Endothelial cell of umbilical vein (primary cell): ENCODE measurements around the gene CTDSP1. TPM values are rescaled to one million over a fixed set of nuclear protein-coding genes. Genes with fewer than 3 reads are reported as not detected.

Experiments used
- BruUV-seq: library from RNA; stranded (reverse); fragments of 400-500 nt; replicated peaks from 2 replicates; lab custom pipeline; 2021; lab: Mats Ljungman, UMichigan
- CTCF ChIA-PET: fragments of 300-600, 350-600 bp; sonication (Branson Sonifier 250); formaldehyde crosslinking; loops from one replicate; lab custom pipeline; 2021; ENCODE audit warnings: antibody characterized with exemption, inconsistent platforms; lab: Charles Lee
- POLR2A ChIA-PET: fragments of 300-600, 350-600 bp; sonication (Branson Sonifier 250); formaldehyde crosslinking; loops from one replicate; lab custom pipeline; 2021; ENCODE audit warnings: antibody characterized with exemption, inconsistent platforms; lab: Charles Lee
- DNase-seq: peaks from one replicate; pipeline ENCODE4 v3.0.0-alpha.2; 2011; ENCODE audit warnings: low read depth, low spot score
- FAIRE-seq: peaks from 2 replicates; lab custom pipeline; 2011; peaks lifted over from hg19 to GRCh38; lab: Jason Lieb, UNC
- H2AFZ ChIP-seq: 2 replicates; pipeline ENCODE4 v1.6.0; 2012; ENCODE audit warnings: low read depth, low read length, control low read depth, inconsistent platforms
- H3K27ac ChIP-seq: 2 replicates; pipeline ENCODE4 v1.5.1; 2011; ENCODE audit warnings: low read depth, mild to moderate bottlenecking, control low read depth, low read length, moderate library complexity; ENCODE audit not compliant: insufficient read depth
- H3K27me3 ChIP-seq, 2 experiments: 2 replicates each; pipeline versions ENCODE4 v1.6.0 to v1.6.1; 2011; ENCODE audit warnings: low read length in 2 of 2, mixed read lengths in 1 of 2; ENCODE audit not compliant: control insufficient read depth in 2 of 2, insufficient read depth in 2 of 2
- H3K36me3 ChIP-seq, 2 experiments: 2 replicates in 1 of 2; 3 replicates in 1 of 2; pipeline ENCODE4 v1.5.1; 2011; ENCODE audit warnings: low read length in 2 of 2, mild to moderate bottlenecking in 1 of 2, moderate library complexity in 1 of 2; ENCODE audit not compliant: control insufficient read depth in 2 of 2, insufficient read depth in 2 of 2; ENCODE audit errors: extremely low read depth in 1 of 2
- H3K4me1 ChIP-seq: 3 replicates; pipeline ENCODE4 v1.5.1; 2011; ENCODE audit warnings: mild to moderate bottlenecking, low read length; ENCODE audit not compliant: control insufficient read depth, insufficient read depth; ENCODE audit errors: extremely low read depth
- H3K4me2 ChIP-seq: 2 replicates; pipeline ENCODE4 v1.6.1; 2011; ENCODE audit warnings: low read length, control low read depth, mixed read lengths; ENCODE audit not compliant: insufficient read depth
- H3K4me3 ChIP-seq, 3 experiments: fragments of 200-600 bp in 1 of 3; sonication (generic), shearing (Covaris generic) in 1 of 3; replicated peaks in 1 of 3; 2 replicates each; pipeline ENCODE4 v1.5.1; 2011 to 2016; ENCODE audit warnings: control low read depth in 3 of 3, low read length in 3 of 3, mild to moderate bottlenecking in 2 of 3, inconsistent platforms in 1 of 3, low read depth in 1 of 3, moderate library complexity in 1 of 3; ENCODE audit not compliant: insufficient read depth in 1 of 3
- H3K79me2 ChIP-seq: 2 replicates; pipeline ENCODE4 v1.6.0; 2012; ENCODE audit warnings: low read length, inconsistent platforms; ENCODE audit not compliant: control insufficient read depth, insufficient read depth
- H3K9ac ChIP-seq: replicated peaks from 2 replicates; pipeline ENCODE3; 2011; ENCODE audit warnings: low read length, control low read depth; ENCODE audit not compliant: insufficient read depth; ENCODE audit errors: extremely low read depth
- H3K9me1 ChIP-seq: replicated peaks from 3 replicates; pipeline ENCODE4 v1.6.0; 2011; ENCODE audit warnings: mild to moderate bottlenecking, low read length; ENCODE audit not compliant: control insufficient read depth, insufficient read depth; ENCODE audit errors: extremely low read depth
- H3K9me3 ChIP-seq: replicated peaks from 2 replicates; pipeline ENCODE4 v1.5.1; 2012; ENCODE audit warnings: low read length, inconsistent platforms; ENCODE audit not compliant: control insufficient read depth, insufficient read depth
- H4K20me1 ChIP-seq: replicated peaks from 2 replicates; pipeline ENCODE3; 2011; ENCODE audit warnings: mild to moderate bottlenecking, low read length; ENCODE audit not compliant: control insufficient read depth, insufficient read depth; ENCODE audit errors: extremely low read depth
- EZH2 ChIP-seq: IDR thresholded peaks from 2 replicates; pipeline ENCODE4 v1.6.1; 2012; ENCODE audit warnings: borderline replicate concordance, low read depth, mild to moderate bottlenecking, moderate library complexity, low read length, inconsistent platforms; ENCODE audit not compliant: severe bottlenecking
- FOS ChIP-seq: IDR thresholded peaks from 2 replicates; pipeline ENCODE4 v1.6.1; 2011; ENCODE audit warnings: mild to moderate bottlenecking, low read length, moderate library complexity, borderline replicate concordance; ENCODE audit not compliant: insufficient read depth
- GATA2 ChIP-seq: IDR thresholded peaks from 2 replicates; pipeline ENCODE4 v1.7.0; 2011; ENCODE audit warnings: low read depth, mild to moderate bottlenecking, moderate library complexity, mixed read lengths, low read length; ENCODE audit not compliant: insufficient read length, insufficient read depth
- JUN ChIP-seq: IDR thresholded peaks from 2 replicates; pipeline ENCODE4 v1.6.1; 2011; ENCODE audit warnings: borderline replicate concordance, low read depth; ENCODE audit not compliant: insufficient read length, insufficient read depth
- MYC ChIP-seq: IDR thresholded peaks from one replicate; pipeline ENCODE4 v1.6.1; 2011; ENCODE audit warnings: mild to moderate bottlenecking, low read depth, low read length
- POLR2A ChIP-seq: IDR thresholded peaks from 2 replicates; pipeline ENCODE4 v1.6.1; 2012; ENCODE audit warnings: low read depth, mild to moderate bottlenecking, control low read depth, low read length
- POLR2AphosphoS5 ChIP-seq: IDR thresholded peaks from 2 replicates; pipeline ENCODE4 v1.6.1; 2012; ENCODE audit warnings: low read depth, mild to moderate bottlenecking, control low read depth, low read length, moderate library complexity; ENCODE audit not compliant: insufficient read depth
- dilution Hi-C: fragments of 300-500 bp; cut with MboI; formaldehyde crosslinking; loops from one replicate; pipeline ENCODE4 v1.15.0; 2019; ENCODE audit warnings: low sequenced_read_pairs; ENCODE audit not compliant: extremely low pct_ligation_motif_present
- intact Hi-C: fragments of 100-400 bp; cut with micrococcal nuclease; formaldehyde crosslinking; loops from one replicate; pipeline ENCODE4 v1.10.0; 2022
- polyA plus RNA-seq, 4 experiments: library from polyadenylated mRNA; depleted of rRNA in 3 of 4; stranded (reverse) in 3 of 4; unstranded in 1 of 4; fragments of >200 nt; gene quantifications; 2 replicates each; pipeline versions ENCODE4 v1.2.1 to v1.2.3, GENCODE V29; 2011 to 2012; ENCODE audit warnings: missing spikeins in 1 of 4
- total RNA-seq: library from RNA; stranded (reverse); gene quantifications from 2 replicates; pipeline ENCODE4 v1.2.3, GENCODE V29; 2021
- TF ChIP-seq, protein P1 (sequence below), 2 donors: IDR thresholded peaks; 1 replicate in 1 of 2; 2 replicates in 1 of 2; pipeline ENCODE4 v1.5.1; 2011; ENCODE audit warnings: low read length in 2 of 2, mild to moderate bottlenecking in 2 of 2, moderate library complexity in 2 of 2, control low read depth in 1 of 2, inconsistent platforms in 1 of 2, low read depth in 1 of 2; ENCODE audit not compliant: insufficient read depth in 1 of 2; ENCODE audit errors: extremely low read depth in 1 of 2
- TF ChIP-seq, protein P2 (sequence below): IDR thresholded peaks from 2 replicates; pipeline ENCODE4 v1.6.1; 2011; ENCODE audit not compliant: insufficient read depth, insufficient read length

CTDSP1 gene
- total and polyA plus RNA-seq, 2 donors (not counting 3 experiments of a cell fraction or from before 2014, with no cell fraction given) = 86.1 to 112 TPM

DNA sequence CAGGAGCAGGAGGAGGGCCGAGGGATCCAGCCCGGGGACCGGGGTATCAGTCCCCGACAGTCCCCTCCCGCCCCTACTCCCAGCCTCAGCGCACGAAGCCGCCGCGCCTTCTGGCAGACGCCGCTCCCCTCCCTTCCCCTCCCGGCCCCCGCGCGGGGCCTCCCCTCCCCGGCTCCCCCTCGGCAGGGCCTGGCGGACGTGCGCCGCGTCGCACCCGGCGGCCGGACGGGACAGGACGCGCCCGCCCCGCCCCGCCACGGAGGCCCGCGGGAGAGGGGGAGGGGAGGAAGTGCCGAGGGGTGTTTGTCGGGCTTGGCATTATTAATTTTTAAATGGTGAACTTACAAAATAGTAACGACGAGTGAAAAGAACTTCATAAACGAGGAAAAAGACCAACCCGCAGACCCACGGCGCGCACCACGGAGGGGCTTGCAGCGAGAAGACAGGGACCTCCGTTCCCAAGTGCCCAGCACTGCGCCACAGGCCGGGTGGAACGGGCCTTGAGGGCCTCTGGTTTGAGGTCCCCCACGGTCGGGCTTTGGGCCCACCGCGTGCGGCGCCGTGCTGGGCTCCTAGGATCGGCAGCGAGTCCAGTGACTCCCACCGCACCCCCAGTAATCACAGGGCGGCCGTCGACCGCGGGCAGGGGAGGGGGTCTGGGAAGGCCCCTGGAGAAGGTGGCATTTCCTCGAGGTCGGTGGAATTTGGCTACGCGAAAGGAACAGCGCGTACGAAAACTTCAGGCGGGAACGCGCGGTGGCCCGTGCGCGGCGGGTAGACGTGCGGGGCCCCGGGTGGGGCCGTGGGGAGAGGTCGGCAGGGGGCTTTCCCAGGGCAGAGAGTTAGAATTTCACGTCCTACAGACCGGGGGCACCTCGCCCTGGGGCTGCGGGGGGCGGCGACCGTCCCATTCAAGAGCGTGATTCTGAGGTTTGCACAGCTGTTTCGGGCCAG, 954 bp upstream of the CTDSP1 start:
- intact Hi-C loops = loop anchor here (1.0 to 5.0 kb wide), 3 partner anchors 8 to 234 kb away; partner anchors contain the start of genes CNOT9 and USP37

More for the DNA sequence above, 954 bp upstream of the CTDSP1 start:
- Histone ChIP-seq H3K9ac (peak overlapping the region; percentile 56), H4K20me1 (no peaks in the 10 kb centered on the region), H2AFZ (peak overlapping the region; percentile 72), H3K4me1 (peaks cover 33% of the 10 kb centered on the region), H3K27me3 (no peaks in the 10 kb centered on the region), H3K27ac (peak overlapping the region; percentile 68), H3K9me3 (no peaks in the 10 kb centered on the region), H3K4me2 (peak overlapping the region; percentile 40), H3K36me3 (peaks cover 0 to 15% of the 10 kb centered on the region in 2 experiments), H3K79me2 (peaks cover 21% of the 10 kb centered on the region), H3K4me3 (peak overlapping the region in 2 of 3 experiments; percentile 25 to 40), H3K9me1 (no peaks in the 10 kb centered on the region)
- no peak for FAIRE-seq
- TF ChIP-seq FOS (no peak), POLR2AphosphoS5 (no peak), JUN (no peak), EZH2 (no peak), GATA2 (no peak), POLR2A (no peak), MYC (no peak)
- TF ChIP-seq, protein P1, sequence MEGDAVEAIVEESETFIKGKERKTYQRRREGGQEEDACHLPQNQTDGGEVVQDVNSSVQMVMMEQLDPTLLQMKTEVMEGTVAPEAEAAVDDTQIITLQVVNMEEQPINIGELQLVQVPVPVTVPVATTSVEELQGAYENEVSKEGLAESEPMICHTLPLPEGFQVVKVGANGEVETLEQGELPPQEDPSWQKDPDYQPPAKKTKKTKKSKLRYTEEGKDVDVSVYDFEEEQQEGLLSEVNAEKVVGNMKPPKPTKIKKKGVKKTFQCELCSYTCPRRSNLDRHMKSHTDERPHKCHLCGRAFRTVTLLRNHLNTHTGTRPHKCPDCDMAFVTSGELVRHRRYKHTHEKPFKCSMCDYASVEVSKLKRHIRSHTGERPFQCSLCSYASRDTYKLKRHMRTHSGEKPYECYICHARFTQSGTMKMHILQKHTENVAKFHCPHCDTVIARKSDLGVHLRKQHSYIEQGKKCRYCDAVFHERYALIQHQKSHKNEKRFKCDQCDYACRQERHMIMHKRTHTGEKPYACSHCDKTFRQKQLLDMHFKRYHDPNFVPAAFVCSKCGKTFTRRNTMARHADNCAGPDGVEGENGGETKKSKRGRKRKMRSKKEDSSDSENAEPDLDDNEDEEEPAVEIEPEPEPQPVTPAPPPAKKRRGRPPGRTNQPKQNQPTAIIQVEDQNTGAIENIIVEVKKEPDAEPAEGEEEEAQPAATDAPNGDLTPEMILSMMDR (IDR thresholded peaks at IDR 0.05; ENCODE audit: extremely low read depth in 1 of 2, insufficient read depth in 1 of 2, low read depth in 1 of 2, low read length in 2 of 2) = no peak
- TF ChIP-seq, protein P2, sequence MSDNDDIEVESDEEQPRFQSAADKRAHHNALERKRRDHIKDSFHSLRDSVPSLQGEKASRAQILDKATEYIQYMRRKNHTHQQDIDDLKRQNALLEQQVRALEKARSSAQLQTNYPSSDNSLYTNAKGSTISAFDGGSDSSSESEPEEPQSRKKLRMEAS = no peak
- DNase-seq = peak; percentile 54
- dilution Hi-C loops = no loop called here
- ChIA-PET CTCF (no interaction called here), POLR2A (interaction anchor here (0.6 kb wide), 1 partner anchor 101 kb away, joined by 4 read pairs; no protein-coding TSS in a partner anchor)
- no TSS peak for BruUV-seq
